Embryonic facial prominence (tissue), 1 donor: ENCODE measurements around the gene KIFC3.
"Not testable (repeated sequence)": the region's sequence is repeated elsewhere in the genome, so short reads cannot be mapped to it uniquely, and the experiment has no call there.

ENCODE experiments used
- DNase-seq: peaks from one replicate; pipeline ENCODE4 v3.0.0-alpha.2; 2016; ENCODE audit errors: extremely low spot score

KIFC3 gene

DNA sequence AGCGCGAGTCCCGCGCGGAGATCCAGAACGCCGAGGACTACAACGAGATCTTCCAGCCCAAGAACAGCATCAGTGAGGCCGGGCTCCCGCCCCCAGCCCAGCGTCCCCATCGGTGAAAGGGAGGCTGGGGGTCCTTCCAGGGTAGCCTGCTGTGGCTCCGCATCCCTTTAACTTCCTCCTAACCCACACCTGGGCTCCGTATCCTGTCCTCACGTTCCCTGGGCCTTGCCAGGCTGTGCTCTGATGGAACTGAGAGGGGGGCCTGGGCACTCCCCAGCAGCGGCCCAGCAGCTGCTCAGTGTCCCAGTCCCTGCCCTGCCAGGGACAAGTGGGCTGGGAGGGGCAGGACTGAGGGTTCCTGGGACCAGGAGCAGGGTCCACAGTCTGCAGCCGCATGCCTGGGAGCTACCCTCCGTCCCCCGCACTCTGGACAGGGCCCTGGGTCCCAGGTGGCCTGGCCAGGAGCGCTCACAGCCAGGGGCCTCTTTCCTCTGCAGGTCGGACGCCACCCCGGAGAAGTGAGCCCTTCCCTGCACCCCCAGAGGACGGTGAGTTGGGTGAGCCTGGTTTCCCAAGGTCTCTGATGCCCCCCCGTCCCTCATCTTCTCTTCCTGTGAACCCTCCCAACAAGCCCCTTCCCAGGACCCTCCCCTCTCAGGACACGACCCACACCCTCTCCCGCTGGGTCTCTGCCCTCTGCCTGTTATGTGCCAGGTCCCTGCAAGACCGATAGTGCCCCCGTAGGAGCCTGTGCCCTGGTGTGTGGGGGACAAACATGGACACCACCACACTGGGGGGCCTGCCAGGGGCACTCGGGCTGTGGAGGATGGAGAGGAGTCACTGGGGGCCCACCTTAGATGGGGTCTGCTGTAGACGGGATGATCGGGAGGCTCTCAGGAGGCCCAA is 48.6 kb downstream of the KIFC3 start:
- no peak for DNase-seq

DNA sequence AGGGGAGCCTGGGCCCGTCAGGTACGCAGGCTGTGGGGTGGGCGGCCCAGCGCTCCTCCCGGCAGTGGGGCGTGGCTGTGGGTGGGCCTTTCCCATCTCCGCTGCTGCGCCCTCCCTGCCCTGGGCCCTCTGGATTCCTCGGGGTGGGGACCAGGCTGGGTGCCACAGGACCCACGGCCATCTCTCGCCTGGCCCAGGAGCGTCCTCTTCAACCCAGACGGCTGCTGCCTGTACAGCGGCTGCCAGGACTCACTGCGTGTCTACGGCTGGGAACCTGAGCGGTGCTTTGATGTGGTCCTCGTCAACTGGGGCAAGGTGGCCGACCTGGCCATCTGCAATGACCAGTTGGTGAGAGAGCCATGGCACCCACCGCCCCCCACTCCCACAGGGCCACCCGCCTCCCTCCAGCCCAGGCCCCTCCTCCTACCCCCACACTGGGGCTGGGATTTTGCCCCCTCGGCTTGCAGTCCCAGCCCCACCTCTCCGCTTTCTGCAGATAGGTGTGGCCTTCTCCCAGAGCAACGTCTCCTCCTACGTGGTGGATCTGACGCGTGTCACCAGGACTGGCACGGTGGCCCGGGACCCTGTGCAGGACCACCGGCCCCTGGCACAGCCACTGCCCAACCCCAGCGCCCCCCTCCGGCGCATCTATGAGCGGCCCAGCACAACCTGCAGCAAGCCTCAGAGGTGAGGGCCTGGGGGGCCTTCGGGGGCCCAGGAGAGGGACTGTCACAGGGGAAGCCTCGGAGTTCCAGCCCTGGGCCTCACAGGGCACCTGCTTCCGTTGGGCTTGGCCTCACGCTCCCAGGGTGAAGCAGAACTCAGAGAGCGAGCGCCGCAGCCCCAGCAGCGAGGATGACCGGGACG is 49.5 kb downstream of the KIFC3 start:
- DNase-seq, result no peak

DNA sequence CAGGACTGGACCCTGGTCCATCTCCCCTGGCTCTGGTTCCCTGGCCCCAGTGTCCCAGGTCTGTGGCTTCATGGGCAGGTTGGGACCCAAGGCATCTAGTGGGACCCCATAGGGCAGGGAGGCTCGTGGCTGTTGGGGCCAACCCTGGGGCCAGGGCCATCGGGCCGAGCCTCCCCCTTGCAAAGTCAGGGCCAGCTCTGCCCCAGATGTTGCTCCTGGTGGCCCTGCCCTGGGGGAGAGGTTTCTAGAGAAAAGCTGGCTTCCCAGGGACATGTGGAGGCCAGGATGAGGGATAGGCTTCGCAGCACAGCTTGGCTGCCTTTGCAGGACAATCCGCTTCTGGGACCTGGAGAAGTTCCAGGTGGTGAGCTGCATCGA is 50.1 kb downstream of the KIFC3 start:
- no peak for DNase-seq

DNA sequence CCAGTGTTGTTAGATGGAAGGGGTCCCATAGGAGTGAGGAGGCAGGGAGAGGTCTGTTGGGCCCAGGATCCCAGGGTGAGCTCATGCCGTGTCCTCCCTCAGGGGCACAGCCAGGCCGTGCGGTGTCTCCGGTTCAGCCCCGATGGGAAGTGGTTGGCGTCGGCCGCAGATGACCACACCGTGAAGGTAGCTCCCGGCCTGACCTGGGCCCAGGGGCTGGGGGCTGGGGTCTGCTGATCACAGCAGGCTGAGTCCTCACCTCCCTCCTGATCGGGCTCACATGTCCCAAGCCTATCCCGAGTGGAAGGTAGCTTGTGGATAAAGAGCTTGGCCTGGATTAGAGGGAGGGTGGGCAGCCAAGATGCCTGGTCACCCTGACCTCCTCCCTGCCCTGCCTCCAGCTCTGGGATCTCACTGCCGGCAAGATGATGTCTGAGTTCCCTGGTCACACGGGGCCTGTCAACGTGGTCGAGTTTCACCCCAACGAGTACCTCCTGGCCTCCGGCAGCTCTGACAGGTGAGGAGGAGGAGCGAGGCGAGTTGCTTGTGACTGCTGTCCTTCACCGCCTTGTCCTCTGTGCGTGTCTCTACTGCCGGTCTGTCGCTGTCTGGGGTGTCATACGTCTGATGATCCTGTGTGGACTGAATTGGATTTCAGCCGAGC is 50.6 kb downstream of the KIFC3 start:
- DNase-seq, result no peak

DNA sequence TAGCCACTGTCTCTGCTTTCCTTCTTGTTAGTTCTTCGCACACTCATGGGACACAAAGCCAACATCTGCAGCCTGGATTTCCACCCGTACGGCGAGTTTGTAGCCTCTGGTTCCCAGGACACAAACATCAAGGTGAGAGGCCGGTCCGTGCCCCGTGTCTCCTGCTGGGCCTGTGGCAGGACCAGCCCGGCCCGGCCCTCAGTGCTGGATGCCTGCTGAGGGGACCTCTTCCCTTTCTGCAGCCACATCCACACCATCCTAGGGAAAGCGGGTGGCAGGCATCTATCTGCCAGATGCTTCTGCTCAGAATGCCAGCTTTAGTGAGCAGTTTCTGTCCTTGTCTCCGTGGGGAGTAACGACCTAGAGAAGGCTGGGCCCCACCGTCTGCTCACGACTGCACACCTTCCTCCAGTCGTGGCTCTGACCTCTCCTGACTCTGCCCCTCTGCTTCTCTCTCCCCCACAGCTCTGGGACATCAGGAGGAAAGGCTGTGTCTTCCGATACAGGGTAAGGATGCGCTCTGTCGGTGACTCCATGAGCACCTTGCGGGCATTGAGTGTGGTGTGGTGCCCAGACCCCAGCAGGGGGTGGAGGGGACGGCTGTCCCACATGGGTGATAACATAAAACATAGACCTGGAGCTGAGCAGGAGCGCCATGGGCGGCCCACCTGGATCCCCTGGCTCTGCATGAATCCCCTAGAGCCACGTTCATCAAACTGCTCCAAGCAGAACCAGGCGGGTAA is 51.3 kb downstream of the KIFC3 start:
- no peak for DNase-seq

DNA sequence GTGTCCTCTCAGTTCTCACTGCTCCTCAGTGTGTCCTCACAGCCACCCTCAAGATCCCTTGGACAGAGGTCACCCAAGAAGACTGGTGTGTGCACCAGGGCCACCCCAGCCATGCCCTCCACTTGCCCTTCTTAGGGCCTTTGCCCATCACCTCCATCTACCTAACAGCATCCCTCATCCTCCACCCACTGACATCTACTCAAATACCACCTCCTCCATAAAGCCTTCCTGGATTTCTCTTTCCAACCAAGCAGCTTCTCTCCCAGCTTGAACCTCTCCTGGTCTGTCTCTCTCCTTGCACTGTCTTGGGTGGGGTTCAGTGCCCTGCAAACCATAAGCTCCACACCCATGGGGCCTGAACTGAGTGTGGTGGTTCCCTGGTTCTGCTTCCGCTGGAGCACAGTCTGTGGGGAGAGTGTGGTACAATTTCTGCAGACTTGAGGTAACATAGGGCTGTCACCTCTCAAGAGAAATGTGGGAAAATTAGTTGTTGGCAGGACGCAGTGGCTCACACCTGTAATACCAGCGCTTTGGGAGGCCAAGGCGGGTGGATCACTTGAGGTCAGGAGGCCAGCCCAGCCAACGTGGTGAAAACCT is 52.3 kb downstream of the KIFC3 start:
- no peak for DNase-seq

DNA sequence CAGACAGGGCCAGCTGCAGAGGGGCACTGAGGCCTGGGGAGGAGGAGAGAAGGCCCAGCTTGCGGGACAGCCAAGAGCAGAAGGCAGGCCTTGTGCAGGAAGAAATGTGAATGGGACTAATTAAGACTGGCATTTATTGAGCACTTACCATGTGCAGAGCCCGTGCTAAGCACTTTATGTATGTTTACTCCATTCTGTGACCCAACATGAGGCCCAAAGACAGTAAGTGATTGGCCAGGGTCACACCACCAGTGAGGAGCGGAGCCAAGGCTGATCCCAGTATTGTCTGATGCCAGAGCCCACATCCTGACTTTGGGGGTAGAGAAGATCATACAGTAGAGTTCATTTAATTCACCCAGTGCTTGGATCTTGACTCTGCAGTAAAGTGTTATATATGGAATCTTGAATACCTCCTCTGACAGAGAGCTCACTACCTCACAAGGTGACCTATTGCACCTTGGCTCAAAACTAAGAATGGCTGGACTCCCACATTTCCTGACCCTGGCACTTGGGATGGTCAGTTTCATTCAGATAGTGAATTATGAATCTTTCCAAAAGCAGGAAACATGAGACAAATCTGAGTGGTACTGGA is 53.1 kb downstream of the KIFC3 start:
- no peak for DNase-seq

DNA sequence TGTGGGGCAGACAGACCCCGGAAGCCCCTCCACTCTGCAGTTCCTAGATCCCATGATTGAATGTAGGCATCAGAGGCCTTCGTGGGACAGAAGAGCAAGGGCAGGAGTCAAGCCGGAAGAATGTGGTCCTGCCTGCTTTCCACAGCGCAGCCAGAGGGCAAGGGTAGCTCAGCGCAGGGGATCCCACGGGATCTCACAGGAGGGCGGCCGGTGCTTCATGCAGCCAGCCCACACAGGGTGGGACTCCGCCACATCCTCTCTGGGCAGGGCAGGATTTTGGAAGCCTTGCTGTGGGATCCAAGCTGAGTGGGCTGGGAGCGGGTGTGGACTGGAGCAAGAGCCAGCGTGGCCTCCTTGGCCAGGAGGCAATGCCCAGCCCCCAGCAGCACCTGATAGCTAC is 53.7 kb downstream of the KIFC3 start:
- no peak for DNase-seq

DNA sequence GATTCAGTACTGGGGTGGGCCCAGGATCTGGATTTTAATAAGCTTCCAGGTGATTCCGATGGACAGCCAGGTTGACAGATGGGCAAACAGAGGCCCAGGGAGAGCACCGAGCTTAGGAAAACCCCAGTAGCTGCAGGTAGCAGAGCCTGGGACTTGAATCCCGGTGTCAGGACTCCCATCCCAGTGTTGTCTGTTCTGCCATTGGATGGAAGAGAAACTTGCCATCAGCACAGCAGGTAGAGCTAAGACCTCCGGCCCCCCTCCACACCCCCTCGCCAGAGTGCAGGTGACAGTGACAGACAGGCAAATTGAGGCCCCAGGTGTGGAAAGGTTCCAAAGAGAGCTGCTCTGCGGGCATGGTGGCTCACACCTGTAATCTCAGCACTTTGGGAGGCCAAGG is 54.3 kb downstream of the KIFC3 start:
- DNase-seq, result no peak

DNA sequence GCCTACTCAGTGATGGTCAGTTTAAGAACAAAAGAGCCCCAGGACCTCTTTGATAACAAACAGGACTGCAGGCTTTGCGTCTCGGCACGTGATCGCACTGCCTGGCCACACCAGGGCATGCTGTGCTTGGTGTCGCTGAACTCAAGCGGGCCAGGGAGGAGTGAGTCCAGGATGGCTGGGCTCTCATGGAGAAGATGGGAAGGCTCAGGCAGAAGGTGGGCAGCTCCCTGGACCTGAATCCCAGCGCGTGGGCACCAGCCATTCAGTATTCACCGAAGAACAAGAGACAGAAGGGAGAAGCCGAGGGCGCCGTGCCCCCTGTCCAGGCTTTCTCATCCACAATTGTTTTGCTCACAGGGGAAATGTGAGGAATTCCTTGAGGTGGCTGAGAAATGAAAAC is 54.8 kb downstream of the KIFC3 start:
- DNase-seq, result no peak

DNA sequence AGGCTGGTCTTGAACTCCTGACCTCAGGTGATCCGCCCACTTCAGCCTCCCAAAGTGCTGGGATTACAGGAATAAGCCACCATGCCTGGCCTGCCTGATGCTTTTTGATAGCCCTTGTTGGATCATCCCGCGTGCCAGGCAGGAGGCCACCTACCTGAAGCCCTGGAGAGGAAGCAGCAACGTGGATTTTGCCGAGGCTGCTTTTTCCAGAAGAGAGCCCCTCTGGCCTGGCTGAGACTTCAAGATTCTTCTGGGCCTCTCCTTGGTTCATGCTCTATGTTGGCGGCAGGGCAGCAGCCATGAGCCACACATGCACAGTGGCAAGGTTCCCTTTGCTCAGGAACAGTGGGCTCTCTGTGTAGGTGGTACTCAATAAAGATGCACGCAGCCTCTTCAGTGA is 55.2 kb downstream of the KIFC3 start:
- DNase-seq, result no peak

DNA sequence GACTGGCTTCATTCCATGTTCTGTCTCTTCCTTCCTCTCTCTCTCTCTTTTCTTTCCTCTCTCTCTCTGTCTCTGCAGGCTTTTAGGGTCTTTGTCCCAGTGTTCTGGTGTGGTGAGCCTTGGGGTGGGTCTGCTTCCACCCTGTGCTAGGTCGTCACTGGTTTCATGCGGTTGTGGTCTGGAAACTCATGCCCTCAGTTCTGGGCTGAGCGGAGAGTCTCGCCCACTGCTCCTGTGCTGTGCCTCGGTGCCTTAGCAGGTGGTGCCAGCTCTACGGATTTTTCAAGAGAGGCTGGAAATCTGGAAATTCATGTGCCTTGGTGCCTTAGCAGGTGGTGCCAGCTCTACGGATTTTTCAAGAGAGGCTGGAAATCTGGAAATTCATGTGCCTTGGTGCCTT is 56.0 kb downstream of the KIFC3 start:
- not testable (repeated sequence) for DNase-seq

DNA sequence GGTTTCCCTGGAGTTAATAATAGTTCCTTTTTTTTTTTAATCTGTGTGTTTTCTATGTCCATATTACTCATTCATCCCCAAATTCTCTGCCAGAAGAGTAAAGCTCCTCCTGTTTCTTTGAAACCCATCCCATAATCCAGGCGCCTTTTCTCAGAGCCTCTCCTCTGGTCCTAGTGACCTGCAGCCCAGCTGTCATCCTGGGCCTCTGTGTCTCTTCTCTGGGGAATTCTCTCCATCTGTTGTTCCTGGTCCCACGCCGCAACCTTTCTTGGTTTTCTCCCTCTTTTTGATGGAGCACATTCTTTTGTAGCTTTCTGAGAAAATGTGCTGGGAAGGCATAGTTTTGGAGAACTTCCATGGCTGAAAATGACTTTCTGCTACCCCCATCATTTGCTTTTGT is 56.5 kb downstream of the KIFC3 start:
- DNase-seq, result no peak

DNA sequence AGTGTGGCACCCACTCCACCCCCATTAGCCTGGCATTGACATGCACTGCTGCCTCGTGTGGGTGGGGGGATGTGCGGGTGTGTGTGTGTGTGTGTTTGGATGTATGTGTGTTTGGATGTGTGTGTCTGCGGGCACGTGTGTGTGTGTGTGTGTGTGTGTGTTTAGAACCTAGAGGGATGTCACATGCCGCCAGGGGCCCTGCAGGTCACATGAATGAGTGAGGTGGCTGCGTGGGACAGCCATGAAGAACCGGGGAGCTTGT is 57.7 kb downstream of the KIFC3 start:
- DNase-seq, result no peak

DNA sequence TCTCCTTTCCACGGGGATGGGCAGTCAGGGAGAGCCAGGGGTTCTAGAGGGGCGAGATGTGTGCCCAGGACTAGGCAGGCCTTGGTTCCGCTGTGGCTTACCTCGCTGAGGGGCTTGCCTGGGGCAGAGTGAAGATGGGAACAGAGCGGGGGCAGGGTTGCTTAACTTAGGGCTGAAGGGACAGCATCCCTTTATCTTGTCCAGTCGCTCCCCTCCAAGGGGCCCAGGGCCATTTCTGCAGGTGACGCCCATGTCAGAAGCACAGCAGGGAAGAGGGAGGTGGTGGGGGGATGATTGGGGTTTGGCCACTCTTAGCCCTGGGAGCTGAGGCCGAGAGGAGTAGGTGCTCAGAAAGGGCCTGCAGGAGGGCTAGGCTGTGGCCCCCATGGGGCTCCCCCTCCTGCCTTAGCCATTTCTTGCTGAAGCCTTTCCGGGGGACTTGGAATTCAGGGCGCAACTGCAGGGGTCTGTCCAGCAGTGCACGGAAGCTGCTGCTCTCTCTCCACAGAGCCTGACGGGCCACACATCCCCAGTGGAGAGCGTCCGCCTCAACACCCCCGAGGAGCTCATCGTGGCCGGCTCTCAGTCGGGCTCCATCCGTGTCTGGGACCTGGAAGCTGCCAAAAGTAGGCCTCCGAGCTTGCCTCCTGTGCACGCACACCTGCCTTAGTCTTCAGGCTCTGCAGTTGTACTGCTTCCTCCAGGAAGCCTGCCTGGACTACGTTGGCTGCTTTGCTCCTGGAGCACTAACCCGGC is 58.2 kb downstream of the KIFC3 start:
- DNase-seq, result no peak

DNA sequence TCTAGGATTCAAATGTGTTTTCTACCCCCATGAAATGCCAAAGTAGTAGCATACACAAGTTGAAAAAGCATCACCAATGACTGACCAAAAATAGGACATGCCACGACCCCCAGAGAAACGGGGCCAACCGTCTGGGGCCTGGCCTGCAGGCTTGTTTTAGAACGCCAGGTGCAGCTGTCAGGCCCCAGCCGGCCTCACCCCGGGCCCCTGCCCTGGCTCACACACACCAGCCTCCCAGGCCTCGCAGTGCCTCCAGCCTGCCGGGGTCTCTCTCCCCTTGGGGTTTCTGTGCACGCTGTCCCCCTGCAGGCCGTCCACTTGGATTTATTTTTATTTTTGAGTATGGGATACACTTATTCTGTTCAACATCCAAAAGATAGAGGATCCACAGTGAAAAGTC is 58.8 kb downstream of the KIFC3 start:
- no peak for DNase-seq

DNA sequence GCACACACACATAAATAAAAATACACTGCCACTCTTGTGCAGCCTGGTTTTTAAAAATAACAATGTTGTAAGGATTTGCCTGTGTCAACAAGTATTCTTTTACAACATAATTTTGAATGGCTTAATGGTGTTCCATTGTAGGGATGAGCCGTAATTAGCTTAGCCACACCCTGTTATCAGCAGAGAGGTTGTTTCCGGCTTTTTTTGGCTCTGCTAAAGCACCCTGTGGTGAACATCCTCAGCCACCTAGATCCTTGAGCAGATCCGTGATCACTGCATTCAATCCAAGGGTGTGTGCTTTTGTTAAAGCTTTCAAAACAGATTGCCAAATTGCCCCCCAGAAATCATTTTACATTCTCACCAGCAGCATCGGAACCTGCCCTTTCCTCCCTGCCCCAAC is 59.7 kb downstream of the KIFC3 start:
- DNase-seq, result no peak

DNA sequence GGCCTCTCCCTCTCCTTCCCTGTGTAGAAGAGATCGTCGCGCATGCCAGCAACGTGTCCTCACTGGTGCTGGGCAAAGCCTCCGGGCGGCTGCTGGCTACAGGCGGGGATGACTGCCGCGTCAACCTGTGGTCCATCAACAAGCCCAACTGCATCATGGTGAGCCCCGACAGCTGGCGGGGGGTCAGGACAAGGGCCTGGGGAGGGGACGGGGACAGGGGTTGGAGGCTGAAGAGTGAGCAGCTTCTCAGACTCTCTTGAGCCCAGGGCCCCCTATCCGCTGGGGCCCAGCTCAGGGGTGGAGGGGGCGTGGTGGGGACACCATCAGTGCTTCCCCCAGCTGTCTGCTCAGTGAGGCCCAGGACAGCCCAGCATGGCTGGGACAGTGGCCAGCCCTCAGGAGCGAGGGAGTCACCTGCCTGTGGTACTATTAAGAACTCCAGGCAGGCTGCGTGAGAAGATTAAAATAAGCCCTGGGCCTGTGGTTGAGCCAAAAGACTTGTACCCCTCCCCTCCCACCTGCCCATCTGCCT is 60.6 kb downstream of the KIFC3 start:
- DNase-seq, result no peak

DNA sequence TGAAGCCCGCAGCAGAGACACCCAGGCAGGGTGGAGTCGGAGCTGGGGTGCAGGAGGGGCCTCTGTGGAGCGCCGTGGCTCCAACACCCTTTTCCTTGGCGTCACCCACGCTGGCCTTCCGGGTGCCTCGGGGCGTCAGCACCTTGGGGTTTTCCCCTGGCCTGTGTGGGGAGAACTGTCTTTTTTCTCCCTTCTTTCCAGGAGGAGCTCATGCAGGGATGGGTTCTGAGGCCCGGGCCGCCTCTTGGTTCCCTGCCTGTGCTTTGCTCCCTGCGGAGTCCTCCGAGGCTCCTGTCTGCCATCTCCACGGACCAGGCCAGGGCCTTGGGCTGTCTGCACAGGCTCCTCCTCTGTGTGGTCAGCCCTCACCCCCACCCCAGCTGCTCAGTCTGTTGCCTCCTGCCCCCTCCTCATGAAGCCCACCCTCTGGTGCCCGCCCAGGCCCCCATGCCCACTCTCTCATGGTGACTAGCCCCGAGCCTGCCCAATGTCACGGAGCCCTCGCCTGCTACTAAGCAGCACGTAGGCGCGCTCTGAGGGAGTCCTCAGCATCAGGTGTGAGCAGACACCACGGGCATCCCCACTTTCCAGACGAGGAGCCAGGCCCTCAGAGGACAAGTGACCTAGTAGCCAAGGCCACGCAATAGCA is 61.7 kb downstream of the KIFC3 start:
- no peak for DNase-seq
